Choroid plexus epithelial cell (primary cell): ENCODE results near the gene EBF3.

ENCODE experiments used
- DNase-seq: peaks from one replicate; pipeline ENCODE4 v3.0.0-alpha.2; 2010; ENCODE audit warnings: low read depth
- H3K4me3 ChIP-seq: 2 replicates; pipeline ENCODE4 v1.5.1; 2011; ENCODE audit warnings: low read depth, mild to moderate bottlenecking, control low read depth, low read length, moderate library complexity
- CTCF ChIP-seq: conservative IDR thresholded peaks from 2 replicates; pipeline ENCODE4 v1.5.1; 2011; ENCODE audit warnings: low read depth, mild to moderate bottlenecking, control low read depth, inconsistent platforms, low read length, moderate library complexity

The EBF3 gene

GRCh38 chr10:129799942-129800341 lies 164.1 kb downstream of the EBF3 start:
- no peak overlapping the region for H3K4me3 ChIP-seq
- no peak for DNase-seq
- TF ChIP-seq CTCF = no peak

GRCh38 chr10:129796710-129797420 lies 167.2 kb downstream of the EBF3 start:
- no peak for TF ChIP-seq CTCF
- H3K4me3 ChIP-seq = no peak overlapping the region
- no peak for DNase-seq

- H3K4me3 ChIP-seq = no peak overlapping the region
- DNase-seq = no peak
- TF ChIP-seq CTCF = no peak
These were observed 170.1 kb downstream of the EBF3 start for GRCh38 chr10:129793996-129794395.

- no peak for TF ChIP-seq CTCF
- no peak for DNase-seq
- no peak overlapping the region for H3K4me3 ChIP-seq
These were observed 170.6 kb downstream of the EBF3 start for GRCh38 chr10:129793479-129793878.

- no peak overlapping the region for H3K4me3 ChIP-seq
- TF ChIP-seq CTCF = no peak
- no peak for DNase-seq
These were observed 171.2 kb downstream of the EBF3 start for GRCh38 chr10:129792864-129793263.

GRCh38 chr10:129792141-129792540 lies 171.9 kb downstream of the EBF3 start:
- TF ChIP-seq CTCF = no peak
- no peak overlapping the region for H3K4me3 ChIP-seq
- no peak for DNase-seq
